HepG2 (cell line): ENCODE measurements around the gene ATG13. TPM values are rescaled to one million over a fixed set of nuclear protein-coding genes. Genes with fewer than 3 reads are reported as not detected.

Source experiments
- ARID2 ChIP-seq: sonication (generic); formaldehyde crosslinking; IDR thresholded peaks from 2 replicates; pipeline ENCODE4 v1.8.1; 2022; ENCODE audit warnings: mild to moderate bottlenecking, missing genetic modification reagents, borderline replicate concordance
- BATF2 ChIP-seq: sonication (generic); formaldehyde crosslinking; IDR thresholded peaks from 2 replicates; pipeline ENCODE4 v1.8.0; 2022; ENCODE audit warnings: mild to moderate bottlenecking, missing genetic modification reagents, moderate library complexity
- CCAR2 ChIP-seq: fragments of 200-400 bp; formaldehyde crosslinking; optimal IDR thresholded peaks from 2 replicates; pipeline ENCODE3; 2018; ENCODE audit warnings: low read depth, mild to moderate bottlenecking, low read length, moderate library complexity
- CREBL2 ChIP-seq: sonication (generic); formaldehyde crosslinking; IDR thresholded peaks from 2 replicates; pipeline ENCODE4 v1.8.1; 2023; ENCODE audit warnings: missing genetic modification reagents, mild to moderate bottlenecking, borderline replicate concordance
- FOXC1 ChIP-seq: sonication (generic); formaldehyde crosslinking; IDR thresholded peaks from 2 replicates; pipeline ENCODE4 v1.8.0; 2022; ENCODE audit warnings: mild to moderate bottlenecking, missing genetic modification reagents, borderline replicate concordance
- GTF2F1 ChIP-seq: fragments of 150-350 bp; IDR thresholded peaks from 2 replicates; pipeline ENCODE4 v1.6.1; 2014; ENCODE audit warnings: low read length
- HDAC1 ChIP-seq: sonication (generic); formaldehyde crosslinking; IDR thresholded peaks from 2 replicates; pipeline ENCODE4 v1.5.1; 2020; ENCODE audit warnings: mild to moderate bottlenecking, missing genetic modification reagents
- HMG20A ChIP-seq: IDR thresholded peaks from 2 replicates; pipeline ENCODE4 v1.6.1; 2016; ENCODE audit warnings: borderline replicate concordance
- IRX3 ChIP-seq: sonication (generic); formaldehyde crosslinking; IDR thresholded peaks from 2 replicates; pipeline ENCODE4 v1.8.1; 2023; ENCODE audit warnings: mild to moderate bottlenecking, low read depth, missing genetic modification reagents, borderline replicate concordance
- KDM5B ChIP-seq: sonication (generic); formaldehyde crosslinking; IDR thresholded peaks from 2 replicates; pipeline ENCODE4 v1.4.0; 2020; ENCODE audit warnings: missing genetic modification reagents, mild to moderate bottlenecking, borderline replicate concordance
- NCOR1 ChIP-seq: fragments of 200-600 bp; sonication (generic); IDR thresholded peaks from 2 replicates; pipeline ENCODE4 v1.7.0; 2017; ENCODE audit warnings: antibody characterized with exemption, low read length, borderline replicate concordance
- RARG ChIP-seq: sonication (generic); formaldehyde crosslinking; IDR thresholded peaks from 2 replicates; pipeline ENCODE4 v1.4.0; 2020; ENCODE audit warnings: low read depth, mild to moderate bottlenecking, missing genetic modification reagents
- RBFOX2 ChIP-seq: fragments of 200-400 bp; formaldehyde crosslinking; IDR thresholded peaks from 2 replicates; pipeline ENCODE4 v1.6.1; 2017; ENCODE audit warnings: low read depth, mild to moderate bottlenecking, low read length
- REXO4 ChIP-seq: sonication (generic); formaldehyde crosslinking; IDR thresholded peaks from 2 replicates; pipeline ENCODE4 v1.8.0; 2022; ENCODE audit warnings: missing genetic modification reagents, mild to moderate bottlenecking, borderline replicate concordance
- TEF ChIP-seq: sonication (generic); formaldehyde crosslinking; IDR thresholded peaks from 2 replicates; pipeline ENCODE4 v1.5.0; 2020; ENCODE audit warnings: missing genetic modification reagents
- TOE1 ChIP-seq: sonication (generic); formaldehyde crosslinking; IDR thresholded peaks from 2 replicates; pipeline ENCODE4 v1.4.0; 2020; ENCODE audit warnings: mild to moderate bottlenecking, missing genetic modification reagents
- UBTF ChIP-seq: sonication (generic); formaldehyde crosslinking; IDR thresholded peaks from 2 replicates; pipeline ENCODE4 v1.4.0; 2020; ENCODE audit warnings: mild to moderate bottlenecking, missing genetic modification reagents
- ZBTB25 ChIP-seq: IDR thresholded peaks from 2 replicates; pipeline ENCODE4 v1.6.1; 2018; ENCODE audit warnings: missing genetic modification reagents
- ZFP36L1 ChIP-seq: sonication (generic); formaldehyde crosslinking; IDR thresholded peaks from 2 replicates; pipeline ENCODE4 v1.8.0; 2022; ENCODE audit warnings: mild to moderate bottlenecking, missing genetic modification reagents, moderate library complexity
- ZNF18 ChIP-seq: sonication (generic); formaldehyde crosslinking; IDR thresholded peaks from 2 replicates; pipeline ENCODE4 v1.8.0; 2022; ENCODE audit warnings: mild to moderate bottlenecking, missing genetic modification reagents; ENCODE audit not compliant: insufficient replicate concordance
- ZNF230 ChIP-seq: sonication (generic); formaldehyde crosslinking; IDR thresholded peaks from 2 replicates; pipeline ENCODE4 v1.4.0; 2020; ENCODE audit warnings: mild to moderate bottlenecking, missing genetic modification reagents
- ZNF263 ChIP-seq: sonication (generic); formaldehyde crosslinking; IDR thresholded peaks from 2 replicates; pipeline ENCODE4 v1.4.0; 2020; ENCODE audit warnings: missing genetic modification reagents
- ZNF619 ChIP-seq: sonication (generic); formaldehyde crosslinking; IDR thresholded peaks from 2 replicates; pipeline ENCODE4 v1.4.0; 2020; ENCODE audit warnings: mild to moderate bottlenecking, missing genetic modification reagents
- ZNF766 ChIP-seq: sonication (generic); formaldehyde crosslinking; IDR thresholded peaks from 2 replicates; pipeline ENCODE4 v1.5.0; 2020; ENCODE audit warnings: missing genetic modification reagents, borderline replicate concordance
- polyA plus RNA-seq, 8 experiments: library from polyadenylated mRNA; depleted of rRNA in 3 of 8; stranded (reverse) in 7 of 8; unstranded in 1 of 8; fragments of >200 nt; fragmentation: Illumina TruSeq in 4 of 8; extraction: Trizol in 4 of 8; gene quantifications; 2 replicates each; pipeline versions ENCODE4 v1.2.1 to v1.2.3, GENCODE V29; 2011 to 2016; ENCODE audit warnings: low read depth in 4 of 8, missing spikeins in 1 of 8, mixed read lengths in 1 of 8; ENCODE audit not compliant: insufficient read depth in 1 of 8
- total RNA-seq, 5 experiments: library from RNA; depleted of rRNA; stranded (reverse); fragments of >200 nt; fragmentation: Illumina TruSeq; extraction: Trizol; gene quantifications; 2 replicates each; pipeline ENCODE4 v1.2.3, GENCODE V29; 2016; ENCODE audit warnings: low read depth in 1 of 5

The ATG13 gene
- total and polyA plus RNA-seq, 2 of the 13 experiments (the other 11 are each of a cell fraction or from before 2014, with no cell fraction given): 55.0 to 77.3 TPM

GRCh38 chr11:46701078-46701654 lies 83.8 kb downstream of the ATG13 start (continued):
- TF ChIP-seq NCOR1 (no peak), UBTF (CRISPR knock-in tag) (no peak; the same call in 1 of the 2 replicates), RARG (CRISPR knock-in tag) (no peak), IRX3 (0 out of 2 replicates have a peak, but pooled peaks have one; percentile 13), HMG20A (CRISPR knock-in tag) (no peak), ZFP36L1 (CRISPR knock-in tag) (no peak), KDM5B (0 out of 2 replicates have a peak, but pooled peaks have one; percentile 11), TEF (CRISPR knock-in tag) (no peak), ZBTB25 (CRISPR knock-in tag) (no peak), ZNF766 (CRISPR knock-in tag) (no peak), GTF2F1 (no peak), FOXC1 (CRISPR knock-in tag) (no peak), RBFOX2 (peak; percentile 52; the same call in 1 of the 2 replicates), CREBL2 (CRISPR knock-in tag) (no peak), REXO4 (CRISPR knock-in tag) (no peak), ZNF619 (no peak), ZNF230 (CRISPR knock-in tag) (0 out of 2 replicates have a peak, but pooled peaks have one; percentile 19), CCAR2 (no peak), ARID2 (no peak), HDAC1 (CRISPR knock-in tag) (no peak), ZNF263 (peak; percentile 28; the same call in 1 of the 2 replicates), ZNF18 (CRISPR knock-in tag) (peak; percentile 55), TOE1 (CRISPR knock-in tag) (no peak), BATF2 (CRISPR knock-in tag) (no peak)
